Endothelial cell of umbilical vein (primary cell): ENCODE measurements around the gene CCNH. TPM values are rescaled to one million over a fixed set of nuclear protein-coding genes. Genes with fewer than 3 reads are reported as not detected.

Experiments
- BruUV-seq: library from RNA; stranded (reverse); fragments of 400-500 nt; replicated peaks from 2 replicates; lab custom pipeline; 2021; lab: Mats Ljungman, UMichigan
- CTCF ChIA-PET: fragments of 300-600, 350-600 bp; sonication (Branson Sonifier 250); formaldehyde crosslinking; loops from one replicate; lab custom pipeline; 2021; ENCODE audit warnings: antibody characterized with exemption, inconsistent platforms; lab: Charles Lee
- POLR2A ChIA-PET: fragments of 300-600, 350-600 bp; sonication (Branson Sonifier 250); formaldehyde crosslinking; loops from one replicate; lab custom pipeline; 2021; ENCODE audit warnings: antibody characterized with exemption, inconsistent platforms; lab: Charles Lee
- DNase-seq: peaks from one replicate; pipeline ENCODE4 v3.0.0-alpha.2; 2011; ENCODE audit warnings: low read depth, low spot score
- FAIRE-seq: peaks from 2 replicates; lab custom pipeline; 2011; peaks lifted over from hg19 to GRCh38; lab: Jason Lieb, UNC
- H2AFZ ChIP-seq: 2 replicates; pipeline ENCODE4 v1.6.0; 2012; ENCODE audit warnings: low read depth, low read length, control low read depth, inconsistent platforms
- H3K27ac ChIP-seq: 2 replicates; pipeline ENCODE4 v1.5.1; 2011; ENCODE audit warnings: low read depth, mild to moderate bottlenecking, control low read depth, low read length, moderate library complexity; ENCODE audit not compliant: insufficient read depth
- H3K27me3 ChIP-seq, 2 experiments: 2 replicates each; pipeline versions ENCODE4 v1.6.0 to v1.6.1; 2011; ENCODE audit warnings: low read length in 2 of 2, mixed read lengths in 1 of 2; ENCODE audit not compliant: control insufficient read depth in 2 of 2, insufficient read depth in 2 of 2
- H3K36me3 ChIP-seq, 2 experiments: 2 replicates in 1 of 2; 3 replicates in 1 of 2; pipeline ENCODE4 v1.5.1; 2011; ENCODE audit warnings: low read length in 2 of 2, mild to moderate bottlenecking in 1 of 2, moderate library complexity in 1 of 2; ENCODE audit not compliant: control insufficient read depth in 2 of 2, insufficient read depth in 2 of 2; ENCODE audit errors: extremely low read depth in 1 of 2
- H3K4me1 ChIP-seq: 3 replicates; pipeline ENCODE4 v1.5.1; 2011; ENCODE audit warnings: mild to moderate bottlenecking, low read length; ENCODE audit not compliant: control insufficient read depth, insufficient read depth; ENCODE audit errors: extremely low read depth
- H3K4me2 ChIP-seq: 2 replicates; pipeline ENCODE4 v1.6.1; 2011; ENCODE audit warnings: low read length, control low read depth, mixed read lengths; ENCODE audit not compliant: insufficient read depth
- H3K4me3 ChIP-seq, 3 experiments: fragments of 200-600 bp in 1 of 3; sonication (generic), shearing (Covaris generic) in 1 of 3; replicated peaks in 1 of 3; 2 replicates each; pipeline ENCODE4 v1.5.1; 2011 to 2016; ENCODE audit warnings: control low read depth in 3 of 3, low read length in 3 of 3, mild to moderate bottlenecking in 2 of 3, inconsistent platforms in 1 of 3, low read depth in 1 of 3, moderate library complexity in 1 of 3; ENCODE audit not compliant: insufficient read depth in 1 of 3
- H3K79me2 ChIP-seq: 2 replicates; pipeline ENCODE4 v1.6.0; 2012; ENCODE audit warnings: low read length, inconsistent platforms; ENCODE audit not compliant: control insufficient read depth, insufficient read depth
- H3K9ac ChIP-seq: replicated peaks from 2 replicates; pipeline ENCODE3; 2011; ENCODE audit warnings: low read length, control low read depth; ENCODE audit not compliant: insufficient read depth; ENCODE audit errors: extremely low read depth
- H3K9me1 ChIP-seq: replicated peaks from 3 replicates; pipeline ENCODE4 v1.6.0; 2011; ENCODE audit warnings: mild to moderate bottlenecking, low read length; ENCODE audit not compliant: control insufficient read depth, insufficient read depth; ENCODE audit errors: extremely low read depth
- H3K9me3 ChIP-seq: replicated peaks from 2 replicates; pipeline ENCODE4 v1.5.1; 2012; ENCODE audit warnings: low read length, inconsistent platforms; ENCODE audit not compliant: control insufficient read depth, insufficient read depth
- H4K20me1 ChIP-seq: replicated peaks from 2 replicates; pipeline ENCODE3; 2011; ENCODE audit warnings: mild to moderate bottlenecking, low read length; ENCODE audit not compliant: control insufficient read depth, insufficient read depth; ENCODE audit errors: extremely low read depth
- CTCF ChIP-seq, 2 donors: IDR thresholded peaks; 1 replicate in 1 of 2; 2 replicates in 1 of 2; pipeline ENCODE4 v1.5.1; 2011; ENCODE audit warnings: low read length in 2 of 2, mild to moderate bottlenecking in 2 of 2, moderate library complexity in 2 of 2, control low read depth in 1 of 2, inconsistent platforms in 1 of 2, low read depth in 1 of 2; ENCODE audit not compliant: insufficient read depth in 1 of 2; ENCODE audit errors: extremely low read depth in 1 of 2
- EZH2 ChIP-seq: IDR thresholded peaks from 2 replicates; pipeline ENCODE4 v1.6.1; 2012; ENCODE audit warnings: borderline replicate concordance, low read depth, mild to moderate bottlenecking, moderate library complexity, low read length, inconsistent platforms; ENCODE audit not compliant: severe bottlenecking
- FOS ChIP-seq: IDR thresholded peaks from 2 replicates; pipeline ENCODE4 v1.6.1; 2011; ENCODE audit warnings: mild to moderate bottlenecking, low read length, moderate library complexity, borderline replicate concordance; ENCODE audit not compliant: insufficient read depth
- GATA2 ChIP-seq: IDR thresholded peaks from 2 replicates; pipeline ENCODE4 v1.7.0; 2011; ENCODE audit warnings: low read depth, mild to moderate bottlenecking, moderate library complexity, mixed read lengths, low read length; ENCODE audit not compliant: insufficient read length, insufficient read depth
- JUN ChIP-seq: IDR thresholded peaks from 2 replicates; pipeline ENCODE4 v1.6.1; 2011; ENCODE audit warnings: borderline replicate concordance, low read depth; ENCODE audit not compliant: insufficient read length, insufficient read depth
- MYC ChIP-seq: IDR thresholded peaks from one replicate; pipeline ENCODE4 v1.6.1; 2011; ENCODE audit warnings: mild to moderate bottlenecking, low read depth, low read length
- POLR2A ChIP-seq: IDR thresholded peaks from 2 replicates; pipeline ENCODE4 v1.6.1; 2012; ENCODE audit warnings: low read depth, mild to moderate bottlenecking, control low read depth, low read length
- POLR2AphosphoS5 ChIP-seq: IDR thresholded peaks from 2 replicates; pipeline ENCODE4 v1.6.1; 2012; ENCODE audit warnings: low read depth, mild to moderate bottlenecking, control low read depth, low read length, moderate library complexity; ENCODE audit not compliant: insufficient read depth
- dilution Hi-C: fragments of 300-500 bp; cut with MboI; formaldehyde crosslinking; loops from one replicate; pipeline ENCODE4 v1.15.0; 2019; ENCODE audit warnings: low sequenced_read_pairs; ENCODE audit not compliant: extremely low pct_ligation_motif_present
- intact Hi-C: fragments of 100-400 bp; cut with micrococcal nuclease; formaldehyde crosslinking; loops from one replicate; pipeline ENCODE4 v1.10.0; 2022
- polyA plus RNA-seq, 4 experiments: library from polyadenylated mRNA; depleted of rRNA in 3 of 4; stranded (reverse) in 3 of 4; unstranded in 1 of 4; fragments of >200 nt; gene quantifications; 2 replicates each; pipeline versions ENCODE4 v1.2.1 to v1.2.3, GENCODE V29; 2011 to 2012; ENCODE audit warnings: missing spikeins in 1 of 4
- total RNA-seq: library from RNA; stranded (reverse); gene quantifications from 2 replicates; pipeline ENCODE4 v1.2.3, GENCODE V29; 2021
- TF ChIP-seq, protein P1 (sequence below): IDR thresholded peaks from 2 replicates; pipeline ENCODE4 v1.6.1; 2011; ENCODE audit not compliant: insufficient read depth, insufficient read length

Gene CCNH
- total and polyA plus RNA-seq, 2 donors (not counting 3 experiments of a cell fraction or from before 2014, with no cell fraction given), result 47.9 to 50.6 TPM

GRCh38 chr5:87383216-87383615 lies 29.5 kb downstream of the CCNH start:
- no peak for FAIRE-seq
- TF ChIP-seq GATA2 (no peak), EZH2 (no peak), POLR2A (no peak), CTCF (IDR thresholded peaks at IDR 0.05; ENCODE audit: extremely low read depth in 1 of 2, insufficient read depth in 1 of 2, low read depth in 1 of 2, low read length in 2 of 2) (no peak), MYC (no peak), FOS (no peak), JUN (no peak), POLR2AphosphoS5 (no peak)
- TF ChIP-seq, protein P1, sequence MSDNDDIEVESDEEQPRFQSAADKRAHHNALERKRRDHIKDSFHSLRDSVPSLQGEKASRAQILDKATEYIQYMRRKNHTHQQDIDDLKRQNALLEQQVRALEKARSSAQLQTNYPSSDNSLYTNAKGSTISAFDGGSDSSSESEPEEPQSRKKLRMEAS, result no peak
- no peak overlapping the region for H3K4me3 ChIP-seq
- H3K9me1 ChIP-seq, result no peaks in the 10 kb centered on the region
- dilution Hi-C loops (no loop called here), intact Hi-C loops (no loop called here)
- H3K27me3 ChIP-seq, result no peaks in the 10 kb centered on the region
- DNase-seq, result no peak
- peaks cover 2 to 31% of the 10 kb centered on the region in 2 experiments for H3K36me3 ChIP-seq
- H3K9me3 ChIP-seq, result no peaks in the 10 kb centered on the region
- H4K20me1 ChIP-seq, result no peaks in the 10 kb centered on the region
- ChIA-PET POLR2A (no interaction called here), CTCF (interaction anchor here (2.7 kb wide), 1 partner anchor 313 kb away, joined by 18 read pairs; no protein-coding TSS in a partner anchor)
- no peak overlapping the region for H3K4me2 ChIP-seq
- BruUV-seq, result no TSS peak
- no peak overlapping the region for H2AFZ ChIP-seq
- no peaks in the 10 kb centered on the region for H3K79me2 ChIP-seq
- H3K9ac ChIP-seq, result no peak overlapping the region
- H3K4me1 ChIP-seq, result no peaks in the 10 kb centered on the region
- H3K27ac ChIP-seq, result no peak overlapping the region
